ENCODE data around the gene DPRX.

Gene DPRX

GRCh38 chr19:53624771-53625545 lies 6.8 kb upstream of the DPRX start:
- H3K9ac ChIP-seq (ENCODE audit: low read depth, low read length): no peak overlapping the region
- H3K36me3 ChIP-seq (ENCODE audit: insufficient read depth, low read length): no peaks in the 10 kb centered on the region
- peaks cover 10% of the 10 kb centered on the region; the same call in 1 of the 2 replicates for H3K4me1 ChIP-seq (ENCODE audit: insufficient read depth, low read length)
- H3K9me3 ChIP-seq (ENCODE audit: control insufficient read depth, insufficient read depth, low read length): no peaks in the 10 kb centered on the region

GRCh38 chr19:53626486-53626885 lies 5.3 kb upstream of the DPRX start:
- Histone ChIP-seq H3K36me3 (ENCODE audit: insufficient read depth, low read length) (no peaks in the 10 kb centered on the region), H3K4me1 (ENCODE audit: insufficient read depth, low read length) (peaks cover 10% of the 10 kb centered on the region; the same call in 1 of the 2 replicates), H3K9me3 (ENCODE audit: control insufficient read depth, insufficient read depth, low read length) (no peaks in the 10 kb centered on the region), H3K9ac (ENCODE audit: low read depth, low read length) (no peak overlapping the region)

- no peaks in the 10 kb centered on the region for H3K9me3 ChIP-seq (ENCODE audit: control insufficient read depth, insufficient read depth, low read length)
- H3K36me3 ChIP-seq (ENCODE audit: insufficient read depth, low read length): no peaks in the 10 kb centered on the region
- peaks cover 7% of the 10 kb centered on the region; the same call in 1 of the 2 replicates for H3K4me1 ChIP-seq (ENCODE audit: insufficient read depth, low read length)
Measured at GRCh38 chr19:53626976-53627375, 4.8 kb upstream of the DPRX start.

GRCh38 chr19:53634768-53635167 lies 3.0 kb downstream of the DPRX start:
- Histone ChIP-seq H3K4me1 (ENCODE audit: insufficient read depth, low read length) (no peaks in the 10 kb centered on the region), H3K36me3 (ENCODE audit: insufficient read depth, low read length) (no peaks in the 10 kb centered on the region), H3K9me3 (ENCODE audit: control insufficient read depth, insufficient read depth, low read length) (no peaks in the 10 kb centered on the region), H3K9ac (ENCODE audit: low read depth, low read length) (no peak overlapping the region)

More at GRCh38 chr19:53626976-53627375, 4.8 kb upstream of the DPRX start:
- no peak overlapping the region for H3K9ac ChIP-seq (ENCODE audit: low read depth, low read length)

- Histone ChIP-seq H3K9me3 (ENCODE audit: control insufficient read depth, insufficient read depth, low read length) (no peaks in the 10 kb centered on the region), H3K9ac (ENCODE audit: low read depth, low read length) (no peak overlapping the region), H3K36me3 (ENCODE audit: insufficient read depth, low read length) (no peaks in the 10 kb centered on the region), H3K4me1 (ENCODE audit: insufficient read depth, low read length) (peaks cover 9% of the 10 kb centered on the region)
Measured at GRCh38 chr19:53639471-53639870, 7.7 kb downstream of the DPRX start.

- H3K9ac ChIP-seq (ENCODE audit: low read depth, low read length): no peak overlapping the region
- H3K36me3 ChIP-seq (ENCODE audit: insufficient read depth, low read length): no peaks in the 10 kb centered on the region
- H3K4me1 ChIP-seq (ENCODE audit: insufficient read depth, low read length): peaks cover 10% of the 10 kb centered on the region
- H3K9me3 ChIP-seq (ENCODE audit: control insufficient read depth, insufficient read depth, low read length): no peaks in the 10 kb centered on the region
Measured at GRCh38 chr19:53642381-53643099, 10.7 kb downstream of the DPRX start.

GRCh38 chr19:53644061-53644816 lies 12.4 kb downstream of the DPRX start:
- Histone ChIP-seq H3K36me3 (ENCODE audit: insufficient read depth, low read length) (no peaks in the 10 kb centered on the region), H3K9me3 (ENCODE audit: control insufficient read depth, insufficient read depth, low read length) (peaks cover 5% of the 10 kb centered on the region; the same call in 1 of the 2 replicates), H3K4me1 (ENCODE audit: insufficient read depth, low read length) (peaks cover 10% of the 10 kb centered on the region), H3K9ac (ENCODE audit: low read depth, low read length) (no peak overlapping the region)

GRCh38 chr19:53646144-53646543 lies 14.3 kb downstream of the DPRX start:
- Histone ChIP-seq H3K4me1 (ENCODE audit: insufficient read depth, low read length) (peaks cover 10% of the 10 kb centered on the region), H3K9ac (ENCODE audit: low read depth, low read length) (no peak overlapping the region), H3K9me3 (ENCODE audit: control insufficient read depth, insufficient read depth, low read length) (peaks cover 14% of the 10 kb centered on the region), H3K36me3 (ENCODE audit: insufficient read depth, low read length) (no peaks in the 10 kb centered on the region)

- no peak overlapping the region for H3K9ac ChIP-seq (ENCODE audit: low read depth, low read length)
- H3K36me3 ChIP-seq (ENCODE audit: insufficient read depth, low read length): no peaks in the 10 kb centered on the region
- peaks cover 16% of the 10 kb centered on the region for H3K9me3 ChIP-seq (ENCODE audit: control insufficient read depth, insufficient read depth, low read length)
- peaks cover 10% of the 10 kb centered on the region for H3K4me1 ChIP-seq (ENCODE audit: insufficient read depth, low read length)
Measured at GRCh38 chr19:53647350-53647749, 15.6 kb downstream of the DPRX start.

GRCh38 chr19:53647792-53648191 lies 16.0 kb downstream of the DPRX start:
- no peaks in the 10 kb centered on the region for H3K36me3 ChIP-seq (ENCODE audit: insufficient read depth, low read length)
- no peak overlapping the region for H3K9ac ChIP-seq (ENCODE audit: low read depth, low read length)
- peaks cover 10% of the 10 kb centered on the region for H3K4me1 ChIP-seq (ENCODE audit: insufficient read depth, low read length)
- peaks cover 19% of the 10 kb centered on the region for H3K9me3 ChIP-seq (ENCODE audit: control insufficient read depth, insufficient read depth, low read length)

GRCh38 chr19:53649746-53650593 lies 18.2 kb downstream of the DPRX start:
- Histone ChIP-seq H3K9me3 (ENCODE audit: control insufficient read depth, insufficient read depth, low read length) (peaks cover 28% of the 10 kb centered on the region), H3K9ac (ENCODE audit: low read depth, low read length) (no peak overlapping the region), H3K36me3 (ENCODE audit: insufficient read depth, low read length) (no peaks in the 10 kb centered on the region), H3K4me1 (ENCODE audit: insufficient read depth, low read length) (no peaks in the 10 kb centered on the region)

GRCh38 chr19:53652476-53652875 lies 20.7 kb downstream of the DPRX start:
- Histone ChIP-seq H3K9ac (ENCODE audit: low read depth, low read length) (no peak overlapping the region), H3K9me3 (ENCODE audit: control insufficient read depth, insufficient read depth, low read length) (peaks cover 38% of the 10 kb centered on the region), H3K4me1 (ENCODE audit: insufficient read depth, low read length) (no peaks in the 10 kb centered on the region), H3K36me3 (ENCODE audit: insufficient read depth, low read length) (no peaks in the 10 kb centered on the region)

- no peaks in the 10 kb centered on the region for H3K36me3 ChIP-seq (ENCODE audit: insufficient read depth, low read length)
- H3K4me1 ChIP-seq (ENCODE audit: insufficient read depth, low read length): peaks cover 4% of the 10 kb centered on the region
- peaks cover 28% of the 10 kb centered on the region for H3K9me3 ChIP-seq (ENCODE audit: control insufficient read depth, insufficient read depth, low read length)
- no peak overlapping the region for H3K9ac ChIP-seq (ENCODE audit: low read depth, low read length)
Measured at GRCh38 chr19:53655042-53655665, 23.4 kb downstream of the DPRX start.

Measured in ES-I3 (cell line).